B cell (primary cell): ENCODE data around the gene GUCA1A. TPM values are rescaled to one million over a fixed set of nuclear protein-coding genes. Genes with fewer than 3 reads are reported as not detected.

Experiments used
- ATAC-seq: fragments of 200-7000 bp; cut with Tn5 transposase; one replicate; pipeline ENCODE4 v1.10.0; 2021; ENCODE audit warnings: low read depth, mild to moderate bottlenecking, moderate number of reproducible peaks, moderate library complexity
- CTCF ChIA-PET: fragments of 350-600 bp; sonication (Branson Sonifier 250); formaldehyde crosslinking; loops from one replicate; lab custom pipeline; 2021; ENCODE audit warnings: antibody characterized with exemption, inconsistent platforms; lab: Charles Lee
- POLR2A ChIA-PET: fragments of 350-600 bp; sonication (Branson Sonifier 250); formaldehyde crosslinking; loops from one replicate; lab custom pipeline; 2021; ENCODE audit warnings: antibody characterized with exemption; lab: Charles Lee
- DNase-seq: peaks from one replicate; pipeline ENCODE4 v3.0.0; 2013
- H2AFZ ChIP-seq: 2 replicates; pipeline ENCODE4 v1.6.1; 2012; ENCODE audit warnings: mild to moderate bottlenecking, low read depth, low read length; ENCODE audit not compliant: insufficient read depth, poor library complexity, severe bottlenecking
- H3K27ac ChIP-seq, 2 donors: 1 replicate in 1 of 2; 2 replicates in 1 of 2; pipeline ENCODE4 v1.5.1; 2012 to 2013; ENCODE audit warnings: low read length in 2 of 2, mild to moderate bottlenecking in 2 of 2, moderate library complexity in 1 of 2
- H3K27me3 ChIP-seq, 4 experiments: fragments of 200-600 bp in 1 of 4; sonication (generic) in 1 of 4; replicated peaks in 1 of 4; 1 replicate in 2 of 4; 2 replicates in 2 of 4; pipeline versions ENCODE4 v1.6.1 to v1.7.0; 2013 to 2016; ENCODE audit warnings: low read length in 3 of 4, mild to moderate bottlenecking in 2 of 4, mixed read lengths in 1 of 4, moderate library complexity in 1 of 4; ENCODE audit not compliant: insufficient read depth in 4 of 4, control insufficient read depth in 3 of 4; ENCODE audit errors: control extremely low read depth in 1 of 4
- H3K36me3 ChIP-seq, 2 experiments: replicated peaks in 1 of 2; 1 replicate in 1 of 2; 2 replicates in 1 of 2; pipeline versions ENCODE4 v1.6.1 to v1.7.1; 2013; ENCODE audit warnings: low read length in 1 of 2; ENCODE audit not compliant: insufficient read depth in 2 of 2, control insufficient read depth in 1 of 2; ENCODE audit errors: control extremely low read depth in 1 of 2, extremely low read depth in 1 of 2
- H3K4me1 ChIP-seq, 2 donors: fragments of 200-600 bp in 1 of 2; sonication (generic) in 1 of 2; 1 replicate in 1 of 2; 2 replicates in 1 of 2; pipeline versions ENCODE4 v1.5.1 to v1.6.1; 2013 to 2017; ENCODE audit warnings: low read length in 2 of 2; ENCODE audit not compliant: control insufficient read depth in 2 of 2, insufficient read depth in 2 of 2
- H3K4me2 ChIP-seq: replicated peaks from 2 replicates; pipeline ENCODE3; 2012; ENCODE audit warnings: mild to moderate bottlenecking, low read depth, low read length; ENCODE audit not compliant: poor library complexity, severe bottlenecking
- H3K4me3 ChIP-seq, 5 experiments: fragments of 200-600 bp in 1 of 5; sonication (generic) in 1 of 5; 1 replicate in 3 of 5; 2 replicates in 2 of 5; pipeline versions ENCODE4 v1.5.1 to v1.7.0; 2011 to 2016; ENCODE audit warnings: low read length in 4 of 5, mild to moderate bottlenecking in 4 of 5, low read depth in 2 of 5, control low read depth in 1 of 5, moderate library complexity in 1 of 5; ENCODE audit not compliant: insufficient read depth in 1 of 5; ENCODE audit errors: control extremely low read depth in 1 of 5, extremely low read depth in 1 of 5
- H3K79me2 ChIP-seq: fragments of 200-600 bp; sonication (generic); one replicate; pipeline ENCODE4 v1.6.0; 2016; ENCODE audit warnings: low read length; ENCODE audit not compliant: control insufficient read depth, insufficient read depth
- H3K9ac ChIP-seq: fragments of 200-600 bp; sonication (generic); 2 replicates; pipeline ENCODE4 v1.6.1; 2017; ENCODE audit warnings: mild to moderate bottlenecking, low read length, moderate library complexity
- H3K9me3 ChIP-seq, 3 donors: one replicate each; pipeline versions ENCODE4 v1.6.1 to v1.7.1; 2013; ENCODE audit warnings: low read length in 2 of 3; ENCODE audit not compliant: control insufficient read depth in 2 of 3, insufficient read depth in 1 of 3; ENCODE audit errors: control extremely low read depth in 1 of 3
- H4K20me1 ChIP-seq: 2 replicates; pipeline ENCODE4 v1.6.0; 2012; ENCODE audit warnings: mild to moderate bottlenecking, low read length; ENCODE audit not compliant: insufficient read depth, control insufficient read depth, poor library complexity, severe bottlenecking
- H3K27ac Mint-ChIP-seq: one replicate; pipeline ENCODE4 v1.8.0; 2021; ENCODE audit warnings: mixed read lengths
- H3K27me3 Mint-ChIP-seq: one replicate; pipeline ENCODE4 v1.8.0; 2021; ENCODE audit warnings: mixed read lengths
- H3K4me1 Mint-ChIP-seq: one replicate; pipeline ENCODE4 v1.8.0; 2021; ENCODE audit warnings: mixed read lengths
- H3K4me3 Mint-ChIP-seq: one replicate; pipeline ENCODE4 v1.8.0; 2021; ENCODE audit warnings: mixed read lengths
- H3K9me3 Mint-ChIP-seq: one replicate; pipeline ENCODE4 v1.8.0; 2022; ENCODE audit warnings: mixed read lengths; ENCODE audit not compliant: insufficient read depth
- EZH2 ChIP-seq: IDR thresholded peaks from 2 replicates; pipeline ENCODE4 v1.6.1; 2012; ENCODE audit warnings: borderline replicate concordance, low read depth, mild to moderate bottlenecking, moderate library complexity, low read length; ENCODE audit not compliant: insufficient read depth, poor library complexity, severe bottlenecking
- WGBS: methylation state at CpG from one replicate; pipeline ENCODE4 v1.1.5; 2013; ENCODE audit warnings: missing lambda C conversion rate; ENCODE audit not compliant: insufficient coverage; 5-methylcytosine and 5-hydroxymethylcytosine counted together
- intact Hi-C: fragments of 100-400 bp; cut with micrococcal nuclease; formaldehyde crosslinking; loops from one replicate; pipeline ENCODE4 v1.10.0; 2022
- polyA plus RNA-seq: library from polyadenylated mRNA; depleted of rRNA; stranded (reverse); fragments of >200 nt; gene quantifications from 2 replicates; pipeline ENCODE4 v1.2.3, GENCODE V29; 2012
- total RNA-seq, 2 donors: library from RNA; stranded (reverse); fragments of 120-200 nt in 1 of 2; gene quantifications; 1 replicate in 1 of 2; 2 replicates in 1 of 2; pipeline versions ENCODE4 v1.2.3 to v1.2.4, GENCODE V29; 2013 to 2022
- TF ChIP-seq, protein P1 (sequence below): fragments of 200-600 bp; IDR thresholded peaks from one replicate; pipeline ENCODE4 v1.8.0; 2022; ENCODE audit warnings: antibody characterized with exemption, mild to moderate bottlenecking

GUCA1A gene
- total and polyA plus RNA-seq, 2 donors (not counting 1 experiment from before 2014, with no cell fraction given): not detected

DNA sequence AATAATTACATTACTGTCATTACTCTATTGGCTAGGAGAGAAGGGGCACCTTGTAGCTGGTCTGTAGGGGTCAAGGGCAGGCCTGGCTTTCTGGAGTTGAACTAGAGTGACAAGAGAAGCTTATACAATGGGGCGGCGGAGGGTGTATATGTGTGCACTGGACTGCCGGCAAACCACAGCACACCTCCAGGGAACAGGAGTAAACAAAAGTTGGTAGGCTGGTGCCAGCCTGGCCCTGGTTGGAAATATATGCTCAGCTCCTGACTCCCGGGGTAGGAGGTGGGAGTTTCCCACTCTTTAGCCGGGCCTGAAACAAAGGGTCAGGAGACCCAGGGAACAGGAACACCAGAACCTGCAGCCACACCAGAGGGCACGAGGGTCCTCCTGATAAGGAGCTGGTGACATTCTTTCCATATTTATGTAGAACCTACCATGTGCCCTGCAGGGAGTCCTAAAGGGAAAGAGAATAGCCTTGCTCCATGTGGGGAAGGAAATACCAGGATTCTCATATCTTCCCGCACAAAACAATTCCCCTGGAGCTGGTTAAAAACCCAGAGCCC, 35.9 kb upstream of the GUCA1A start:
- WGBS: 65% methylated on average over 2 of the region's 7 CpGs
- Mint-ChIP-seq H3K27ac (no peak overlapping the region), H3K9me3 (no peaks in the 10 kb centered on the region), H3K4me3 (peak overlapping the region; percentile 86), H3K27me3 (peaks cover 8% of the 10 kb centered on the region), H3K4me1 (peaks cover 25% of the 10 kb centered on the region)
- CTCF ChIA-PET: no interaction called here
- peak overlapping the region; percentile 77 for H2AFZ ChIP-seq
- H3K36me3 ChIP-seq: no peaks in the 10 kb centered on the region
- H3K4me3 ChIP-seq: no peak overlapping the region
- POLR2A ChIA-PET: no interaction called here
- DNase-seq: no peak
- intact Hi-C loops: no loop called here
- H3K27ac ChIP-seq: no peak overlapping the region
- H4K20me1 ChIP-seq: no peaks in the 10 kb centered on the region
- peak overlapping the region; percentile 19 for H3K9ac ChIP-seq
- H3K27me3 ChIP-seq: peaks cover 0 to 14% (median 6%) of the 10 kb centered on the region in 4 experiments
- H3K79me2 ChIP-seq: no peaks in the 10 kb centered on the region
- no peaks in the 10 kb centered on the region for H3K9me3 ChIP-seq
- peak overlapping the region; percentile 56 for H3K4me2 ChIP-seq
- H3K4me1 ChIP-seq: peaks cover 22 to 31% of the 10 kb centered on the region in 2 donors
- TF ChIP-seq, protein P1, sequence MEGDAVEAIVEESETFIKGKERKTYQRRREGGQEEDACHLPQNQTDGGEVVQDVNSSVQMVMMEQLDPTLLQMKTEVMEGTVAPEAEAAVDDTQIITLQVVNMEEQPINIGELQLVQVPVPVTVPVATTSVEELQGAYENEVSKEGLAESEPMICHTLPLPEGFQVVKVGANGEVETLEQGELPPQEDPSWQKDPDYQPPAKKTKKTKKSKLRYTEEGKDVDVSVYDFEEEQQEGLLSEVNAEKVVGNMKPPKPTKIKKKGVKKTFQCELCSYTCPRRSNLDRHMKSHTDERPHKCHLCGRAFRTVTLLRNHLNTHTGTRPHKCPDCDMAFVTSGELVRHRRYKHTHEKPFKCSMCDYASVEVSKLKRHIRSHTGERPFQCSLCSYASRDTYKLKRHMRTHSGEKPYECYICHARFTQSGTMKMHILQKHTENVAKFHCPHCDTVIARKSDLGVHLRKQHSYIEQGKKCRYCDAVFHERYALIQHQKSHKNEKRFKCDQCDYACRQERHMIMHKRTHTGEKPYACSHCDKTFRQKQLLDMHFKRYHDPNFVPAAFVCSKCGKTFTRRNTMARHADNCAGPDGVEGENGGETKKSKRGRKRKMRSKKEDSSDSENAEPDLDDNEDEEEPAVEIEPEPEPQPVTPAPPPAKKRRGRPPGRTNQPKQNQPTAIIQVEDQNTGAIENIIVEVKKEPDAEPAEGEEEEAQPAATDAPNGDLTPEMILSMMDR: no peak
- no peak for TF ChIP-seq EZH2
- ATAC-seq: no peak

DNA sequence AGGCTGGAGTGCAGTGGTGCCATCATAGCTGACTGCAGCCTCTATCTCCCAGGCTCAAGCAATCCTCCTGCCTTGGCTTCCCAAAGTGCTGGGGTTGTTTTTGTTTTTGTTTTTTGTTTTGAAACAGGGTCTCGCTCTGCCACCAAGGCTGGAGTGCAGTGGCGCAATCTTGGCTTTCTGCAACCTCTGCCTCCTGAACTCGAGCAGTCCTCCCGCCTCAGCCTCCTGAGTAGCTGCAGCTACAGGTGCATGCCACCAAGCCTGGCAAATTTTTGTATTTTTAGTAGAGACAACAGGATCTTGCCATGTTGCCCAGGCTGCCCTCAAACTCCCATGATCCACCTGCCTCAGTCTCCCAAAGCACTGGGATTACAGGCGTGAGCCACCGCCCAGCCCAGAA, 35.0 kb upstream of the GUCA1A start:
- no peak overlapping the region for H3K27ac ChIP-seq
- intact Hi-C loops: no loop called here
- POLR2A ChIA-PET: no interaction called here
- peaks cover 13% of the 10 kb centered on the region for H3K27me3 Mint-ChIP-seq
- DNase-seq (no peak), ATAC-seq (no peak)
- no peak overlapping the region for H3K4me3 Mint-ChIP-seq
- peaks cover 29% of the 10 kb centered on the region for H3K4me1 Mint-ChIP-seq
- no peaks in the 10 kb centered on the region for H3K9me3 Mint-ChIP-seq
- 94% methylated on average over 4 of the region's 6 CpGs for WGBS
- CTCF ChIA-PET: interaction anchor here (0.6 kb wide), 1 partner anchor 92 kb away, joined by 3 read pairs; no protein-coding TSS in a partner anchor
- H3K4me3 ChIP-seq: no peak overlapping the region
- H3K4me1 ChIP-seq: peaks cover 29 to 37% of the 10 kb centered on the region in 2 donors
- H3K4me2 ChIP-seq: no peak overlapping the region
- H4K20me1 ChIP-seq: no peaks in the 10 kb centered on the region
- H3K27ac Mint-ChIP-seq: no peak overlapping the region
- H3K36me3 ChIP-seq: no peaks in the 10 kb centered on the region
- no peak overlapping the region for H3K9ac ChIP-seq
- TF ChIP-seq, protein P1: no peak
- TF ChIP-seq EZH2: no peak
- no peaks in the 10 kb centered on the region for H3K79me2 ChIP-seq
- H2AFZ ChIP-seq: no peak overlapping the region
- peaks cover 0 to 23% (median 12%) of the 10 kb centered on the region in 4 experiments for H3K27me3 ChIP-seq
- H3K9me3 ChIP-seq: peaks cover 0 to 4% (median 0%) of the 10 kb centered on the region in 3 donors
